OCI-LY1 (cell line): ENCODE measurements around the gene RASL12.

Experiments
- H2AFZ ChIP-seq: fragments of 200-600 bp; sonication (generic), shearing (Covaris generic); 2 replicates; pipeline ENCODE4 v1.6.0; 2014; ENCODE audit warnings: antibody characterized with exemption, mild to moderate bottlenecking, low read length
- H3F3A ChIP-seq: fragments of 200-600 bp; sonication (generic), shearing (Covaris generic); 2 replicates; pipeline ENCODE4 v1.6.0; 2014; ENCODE audit warnings: mild to moderate bottlenecking, antibody characterized with exemption, low read length, moderate library complexity; ENCODE audit not compliant: insufficient read depth
- H3K27ac ChIP-seq: fragments of 200-600 bp; sonication (generic); 2 replicates; pipeline ENCODE4 v1.5.1; 2014; ENCODE audit warnings: low read length, mixed run types, mild to moderate bottlenecking, low read depth; ENCODE audit not compliant: poor library complexity, severe bottlenecking
- H3K27me3 ChIP-seq: fragments of 200-600 bp; sonication (generic); 2 replicates; pipeline ENCODE4 v1.6.0; 2014; ENCODE audit warnings: antibody characterized with exemption, mild to moderate bottlenecking, low read length, moderate library complexity; ENCODE audit not compliant: insufficient read depth
- H3K36me3 ChIP-seq: fragments of 200-600 bp; sonication (generic); 2 replicates; pipeline ENCODE4 v1.6.1; 2014; ENCODE audit warnings: mild to moderate bottlenecking, antibody characterized with exemption, low read length, moderate library complexity, mixed read lengths; ENCODE audit not compliant: insufficient read depth
- H3K4me1 ChIP-seq: fragments of 200-600 bp; sonication (generic); 2 replicates; pipeline ENCODE4 v1.5.1; 2014; ENCODE audit warnings: mild to moderate bottlenecking, low read length, moderate library complexity; ENCODE audit not compliant: insufficient read depth, severe bottlenecking
- H3K4me2 ChIP-seq: fragments of 200-600 bp; sonication (generic), shearing (Covaris generic); 2 replicates; pipeline ENCODE4 v1.6.1; 2014; ENCODE audit warnings: low read length
- H3K4me3 ChIP-seq: fragments of 200-600 bp; sonication (generic); 2 replicates; pipeline ENCODE4 v1.5.1; 2014; ENCODE audit warnings: low read length, low read depth, mild to moderate bottlenecking, mixed read lengths; ENCODE audit not compliant: poor library complexity, severe bottlenecking
- H3K79me2 ChIP-seq: fragments of 200-600 bp; shearing (Covaris generic); 2 replicates; pipeline ENCODE4 v1.6.1; 2016; ENCODE audit warnings: mixed run types, low read length, mixed read lengths; ENCODE audit not compliant: insufficient read depth
- H3K9ac ChIP-seq: fragments of 200-600 bp; sonication (generic), shearing (Covaris generic); 2 replicates; pipeline ENCODE4 v1.6.1; 2014; ENCODE audit warnings: mild to moderate bottlenecking, low read length, mixed read lengths
- H3K9me2 ChIP-seq: fragments of 200-600 bp; sonication (generic), shearing (Covaris generic); 2 replicates; pipeline ENCODE4 v1.6.1; 2014; ENCODE audit warnings: low read depth, mild to moderate bottlenecking, low read length, mixed read lengths
- H3K9me3 ChIP-seq: fragments of 200-600 bp; shearing (Covaris generic); 2 replicates; pipeline ENCODE4 v1.6.1; 2014; ENCODE audit warnings: low read length, mixed read lengths
- H4K20me1 ChIP-seq: fragments of 200-600 bp; sonication (generic), shearing (Covaris generic); 2 replicates; pipeline ENCODE4 v1.6.0; 2016; ENCODE audit warnings: mild to moderate bottlenecking, low read length; ENCODE audit not compliant: insufficient read depth
- CTCF ChIP-seq: fragments of 200-600 bp; sonication (generic), shearing (Covaris generic); IDR thresholded peaks from 2 replicates; pipeline ENCODE4 v1.5.1; 2017; ENCODE audit warnings: mild to moderate bottlenecking, antibody characterized with exemption, low read length, moderate library complexity, mixed read lengths
- EZH2 ChIP-seq: fragments of 200-600 bp; sonication (generic), shearing (Covaris generic); IDR thresholded peaks from 2 replicates; pipeline ENCODE4 v1.8.0; 2017; ENCODE audit warnings: borderline replicate concordance, mixed run types, mild to moderate bottlenecking, antibody characterized with exemption, low read length, moderate library complexity, mixed read lengths

The RASL12 gene

GRCh38 chr15:65059931-65060596, 7.7 kb downstream of the RASL12 start:
- H3K79me2 ChIP-seq: no peaks in the 10 kb centered on the region
- H3K9me3 ChIP-seq: no peaks in the 10 kb centered on the region
- H4K20me1 ChIP-seq: no peaks in the 10 kb centered on the region
- no peak overlapping the region for H3K27ac ChIP-seq
- no peak overlapping the region for H3K4me3 ChIP-seq
- H3K9me2 ChIP-seq: no peaks in the 10 kb centered on the region
- no peaks in the 10 kb centered on the region for H3F3A ChIP-seq
- H3K4me1 ChIP-seq: no peaks in the 10 kb centered on the region
- 0 out of 2 replicates have a peak, but pooled peaks cover 3% of the 10 kb centered on the region for H3K27me3 ChIP-seq
- H2AFZ ChIP-seq: no peak overlapping the region
- TF ChIP-seq CTCF (no peak), EZH2 (no peak)
- H3K36me3 ChIP-seq: no peaks in the 10 kb centered on the region
- no peak overlapping the region for H3K9ac ChIP-seq
- H3K4me2 ChIP-seq: no peak overlapping the region

GRCh38 chr15:65059369-65059750, 8.4 kb downstream of the RASL12 start:
- Histone ChIP-seq H2AFZ (no peak overlapping the region), H3K27me3 (no peaks in the 10 kb centered on the region), H4K20me1 (no peaks in the 10 kb centered on the region), H3K36me3 (no peaks in the 10 kb centered on the region), H3K9ac (no peak overlapping the region), H3K4me1 (no peaks in the 10 kb centered on the region), H3F3A (no peaks in the 10 kb centered on the region), H3K27ac (no peak overlapping the region), H3K79me2 (no peaks in the 10 kb centered on the region), H3K4me3 (no peak overlapping the region), H3K4me2 (no peak overlapping the region), H3K9me2 (no peaks in the 10 kb centered on the region), H3K9me3 (no peaks in the 10 kb centered on the region)
- TF ChIP-seq CTCF (no peak), EZH2 (no peak)

GRCh38 chr15:65058394-65059368, 9.1 kb downstream of the RASL12 start:
- Histone ChIP-seq H2AFZ (no peak overlapping the region), H3K9me2 (no peaks in the 10 kb centered on the region), H4K20me1 (no peaks in the 10 kb centered on the region), H3K27me3 (no peaks in the 10 kb centered on the region), H3K27ac (no peak overlapping the region), H3K36me3 (no peaks in the 10 kb centered on the region), H3K9ac (no peak overlapping the region), H3K79me2 (no peaks in the 10 kb centered on the region), H3K4me3 (no peak overlapping the region), H3K4me2 (no peak overlapping the region), H3K9me3 (no peaks in the 10 kb centered on the region), H3F3A (no peaks in the 10 kb centered on the region), H3K4me1 (no peaks in the 10 kb centered on the region)
- TF ChIP-seq EZH2 (no peak), CTCF (no peak)
